BJ (cell line): ENCODE measurements around the gene CLSTN2. TPM values are rescaled to one million over a fixed set of nuclear protein-coding genes. Genes with fewer than 3 reads are reported as not detected.
A peak's percentile ranks its signal among the peaks of the same experiment; 100 is the strongest.

Experiments
- CTCF ChIA-PET: fragments of 350-600 bp; formaldehyde crosslinking; extraction: SDS; loops from one replicate; lab custom pipeline; 2021; ENCODE audit warnings: antibody characterized with exemption, inconsistent platforms; lab: Yijun Ruan, JAX
- POLR2A ChIA-PET: fragments of 300-600 bp; sonication (Branson Sonifier 250); formaldehyde crosslinking; extraction: SDS; loops from one replicate; lab custom pipeline; 2021; ENCODE audit warnings: antibody characterized with exemption; lab: Charles Lee
- DNase-seq: peaks from one replicate; pipeline ENCODE4 v3.0.0-alpha.2; 2011; ENCODE audit warnings: low read depth
- H3K27me3 ChIP-seq: 2 replicates; pipeline ENCODE4 v1.6.0; 2011; ENCODE audit warnings: low read length; ENCODE audit not compliant: control insufficient read depth, insufficient read depth
- H3K36me3 ChIP-seq: 2 replicates; pipeline ENCODE4 v1.5.1; 2011; ENCODE audit warnings: low read length; ENCODE audit not compliant: control insufficient read depth, insufficient read depth
- H3K4me3 ChIP-seq: 2 replicates; pipeline ENCODE4 v1.5.1; 2011; ENCODE audit warnings: low read depth, mild to moderate bottlenecking, control low read depth, low read length
- polyA plus RNA-seq: library from polyadenylated mRNA; depleted of rRNA; stranded (reverse); fragments of >200 nt; gene quantifications from 2 replicates; pipeline ENCODE4 v1.2.3, GENCODE V29; 2011
- TF ChIP-seq, protein P1 (sequence below): IDR thresholded peaks from 2 replicates; pipeline ENCODE4 v1.5.1; 2011; ENCODE audit warnings: low read depth, mild to moderate bottlenecking, control low read depth, inconsistent platforms, low read length, moderate library complexity; ENCODE audit not compliant: insufficient read depth

The CLSTN2 gene
- polyA plus RNA-seq, 1 experiment: 1.8 TPM

DNA sequence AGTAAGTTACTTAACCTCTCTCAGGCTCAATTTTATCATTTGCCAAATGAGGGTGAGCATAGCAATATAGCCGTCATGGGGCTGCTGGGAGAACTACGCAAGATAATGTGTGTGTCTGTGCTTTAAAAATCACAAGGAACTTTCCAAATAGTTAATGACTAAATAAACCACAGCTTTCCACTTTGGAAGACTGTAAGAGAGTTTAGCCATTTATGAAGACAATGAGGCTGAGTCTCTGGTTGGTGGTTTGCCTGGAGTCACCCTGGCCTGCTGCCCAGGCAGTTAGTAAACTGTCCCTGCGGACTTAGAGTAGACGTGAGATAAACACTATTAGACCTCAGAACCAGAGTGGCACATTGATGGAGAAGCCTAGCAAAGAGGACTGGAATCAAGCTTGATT is 357.7 kb downstream of the CLSTN2 start:
- peak; percentile 76 for DNase-seq
- POLR2A ChIA-PET: no interaction called here
- Histone ChIP-seq H3K36me3 (no peaks in the 10 kb centered on the region), H3K4me3 (no peak overlapping the region), H3K27me3 (no peaks in the 10 kb centered on the region)
- TF ChIP-seq, protein P1, sequence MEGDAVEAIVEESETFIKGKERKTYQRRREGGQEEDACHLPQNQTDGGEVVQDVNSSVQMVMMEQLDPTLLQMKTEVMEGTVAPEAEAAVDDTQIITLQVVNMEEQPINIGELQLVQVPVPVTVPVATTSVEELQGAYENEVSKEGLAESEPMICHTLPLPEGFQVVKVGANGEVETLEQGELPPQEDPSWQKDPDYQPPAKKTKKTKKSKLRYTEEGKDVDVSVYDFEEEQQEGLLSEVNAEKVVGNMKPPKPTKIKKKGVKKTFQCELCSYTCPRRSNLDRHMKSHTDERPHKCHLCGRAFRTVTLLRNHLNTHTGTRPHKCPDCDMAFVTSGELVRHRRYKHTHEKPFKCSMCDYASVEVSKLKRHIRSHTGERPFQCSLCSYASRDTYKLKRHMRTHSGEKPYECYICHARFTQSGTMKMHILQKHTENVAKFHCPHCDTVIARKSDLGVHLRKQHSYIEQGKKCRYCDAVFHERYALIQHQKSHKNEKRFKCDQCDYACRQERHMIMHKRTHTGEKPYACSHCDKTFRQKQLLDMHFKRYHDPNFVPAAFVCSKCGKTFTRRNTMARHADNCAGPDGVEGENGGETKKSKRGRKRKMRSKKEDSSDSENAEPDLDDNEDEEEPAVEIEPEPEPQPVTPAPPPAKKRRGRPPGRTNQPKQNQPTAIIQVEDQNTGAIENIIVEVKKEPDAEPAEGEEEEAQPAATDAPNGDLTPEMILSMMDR: no peak
- CTCF ChIA-PET: interaction anchor here (1.3 kb wide), 1 partner anchor 27 kb away, joined by 3 read pairs; no protein-coding TSS in a partner anchor

DNA sequence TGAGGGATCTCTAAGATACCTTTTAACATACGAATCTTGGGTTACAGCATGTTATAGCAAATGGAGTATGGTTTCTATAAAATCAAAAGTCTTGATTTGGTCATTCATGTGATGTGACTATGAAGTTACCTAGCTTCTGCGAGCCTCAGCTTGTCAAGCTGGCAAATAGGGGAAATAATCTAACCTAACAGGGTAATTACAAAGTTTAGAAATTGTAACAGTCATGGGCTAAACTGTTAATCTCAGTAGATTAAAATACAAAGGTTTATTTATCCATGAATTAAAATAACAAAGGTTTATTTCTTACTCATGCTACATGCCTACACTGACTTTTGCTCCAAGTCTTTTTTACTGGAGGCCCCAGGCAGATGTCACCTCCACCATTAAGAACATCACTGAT is 359.1 kb downstream of the CLSTN2 start:
- POLR2A ChIA-PET: no interaction called here
- TF ChIP-seq, protein P1: no peak
- Histone ChIP-seq H3K4me3 (no peak overlapping the region), H3K27me3 (no peaks in the 10 kb centered on the region), H3K36me3 (no peaks in the 10 kb centered on the region)
- DNase-seq: no peak
- CTCF ChIA-PET: no interaction called here

DNA sequence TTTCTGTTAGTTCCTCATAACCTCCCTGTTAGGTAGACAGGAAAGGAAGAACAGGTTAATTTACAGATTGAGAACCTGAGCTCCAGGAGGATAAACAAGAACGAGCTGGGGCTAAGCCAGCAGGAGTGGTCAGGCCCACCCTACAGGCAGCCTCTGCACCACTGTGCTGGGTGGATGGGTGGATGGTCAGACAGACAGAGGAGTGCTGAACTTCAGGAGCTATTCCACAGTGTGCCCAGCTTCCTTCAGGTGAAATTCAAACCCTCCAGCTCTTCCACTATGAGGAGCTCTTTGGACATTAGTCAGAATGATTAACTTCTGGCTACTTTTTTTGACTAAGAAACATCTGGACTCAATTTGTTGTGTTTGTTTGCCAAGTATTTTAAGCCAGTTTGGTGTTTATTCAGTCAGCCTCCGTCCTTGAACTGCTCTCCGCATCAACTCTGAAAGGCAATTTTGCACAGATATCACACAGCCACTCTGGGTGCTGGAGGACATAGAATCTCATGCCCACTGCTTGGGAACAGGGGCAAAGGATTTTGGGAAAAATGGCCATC is 361.9 kb downstream of the CLSTN2 start:
- TF ChIP-seq, protein P1: no peak
- DNase-seq: peak; percentile 35
- POLR2A ChIA-PET: interaction anchor here (0.6 kb wide), 1 partner anchor 1832 kb away, joined by 5 read pairs; no protein-coding TSS in a partner anchor
- Histone ChIP-seq H3K36me3 (no peaks in the 10 kb centered on the region), H3K27me3 (no peaks in the 10 kb centered on the region), H3K4me3 (no peak overlapping the region)
- CTCF ChIA-PET: interaction anchor here (1.5 kb wide), 1 partner anchor 16 kb away, joined by 3 read pairs; no protein-coding TSS in a partner anchor

DNA sequence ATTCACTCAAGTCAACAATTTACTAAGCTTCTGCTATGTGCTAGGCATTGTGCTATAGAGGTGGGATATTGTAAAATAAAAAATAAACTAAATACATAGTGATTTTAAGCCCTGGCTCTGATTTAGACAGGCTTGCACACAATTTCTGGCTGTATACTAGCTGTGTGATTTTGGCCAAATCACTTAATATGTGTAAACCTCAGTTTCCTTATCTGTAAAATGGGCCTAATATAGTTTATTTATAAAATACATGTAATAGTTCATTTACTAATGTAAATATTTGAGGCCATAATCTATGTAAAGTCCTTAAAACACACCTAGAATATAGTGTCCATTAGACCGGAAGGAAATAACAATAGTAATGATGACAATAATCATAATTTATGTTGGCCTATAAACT is 363.1 kb downstream of the CLSTN2 start:
- POLR2A ChIA-PET: no interaction called here
- TF ChIP-seq, protein P1: no peak
- DNase-seq: no peak
- Histone ChIP-seq H3K4me3 (no peak overlapping the region), H3K27me3 (no peaks in the 10 kb centered on the region), H3K36me3 (no peaks in the 10 kb centered on the region)
- CTCF ChIA-PET: no interaction called here

DNA sequence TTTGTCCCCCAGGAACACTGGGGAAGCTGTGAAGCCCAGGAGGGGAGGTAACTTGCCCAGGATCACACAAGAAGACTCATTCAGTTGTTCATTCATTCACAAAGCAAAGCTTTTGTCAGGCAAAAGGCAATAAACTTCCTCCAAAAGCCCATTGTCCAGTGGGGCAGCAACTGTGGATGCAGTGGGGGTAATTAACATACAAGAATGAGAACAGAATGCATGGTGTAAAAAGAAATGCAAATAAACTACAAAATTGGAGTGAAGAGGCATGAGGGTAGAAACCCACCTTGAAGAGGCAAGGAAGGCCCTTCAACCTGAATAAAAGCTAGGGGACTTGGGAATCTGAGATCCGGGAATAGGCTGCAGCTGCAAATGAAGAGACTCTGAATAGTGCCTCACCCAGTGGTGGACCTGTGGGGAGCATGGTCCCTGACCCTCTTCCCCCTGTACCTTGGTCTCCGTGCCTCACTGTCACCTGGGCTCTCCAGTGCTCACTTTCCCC is 363.6 kb downstream of the CLSTN2 start:
- ChIA-PET POLR2A (no interaction called here), CTCF (interaction anchor here (1.2 kb wide), 1 partner anchor 14 kb away, joined by 4 read pairs; no protein-coding TSS in a partner anchor)
- Histone ChIP-seq H3K4me3 (no peak overlapping the region), H3K27me3 (no peaks in the 10 kb centered on the region), H3K36me3 (no peaks in the 10 kb centered on the region)
- DNase-seq: no peak
- TF ChIP-seq, protein P1: no peak
